GM18951 (cell line): ENCODE data around the gene YBX1.

ENCODE experiments used
- POLR2A ChIP-seq: IDR thresholded peaks from 4 replicates; pipeline ENCODE4 v1.6.1; 2011; ENCODE audit warnings: mild to moderate bottlenecking; ENCODE audit not compliant: insufficient read length, insufficient read depth; ENCODE audit errors: extremely low read depth
- in situ Hi-C: fragments of 300-500 bp; cut with MboI; formaldehyde crosslinking; loops from one replicate; pipeline ENCODE4 v1.12.0; 2022; ENCODE audit warnings: low sequenced_read_pairs, mixed read lengths, inconsistent platforms; ENCODE audit not compliant: unreplicated experiment

Gene YBX1

GRCh38 chr1:42752284-42752683 is 70.1 kb downstream of the YBX1 start:
- in situ Hi-C loops = no loop called here
- TF ChIP-seq POLR2A = no peak

DNA sequence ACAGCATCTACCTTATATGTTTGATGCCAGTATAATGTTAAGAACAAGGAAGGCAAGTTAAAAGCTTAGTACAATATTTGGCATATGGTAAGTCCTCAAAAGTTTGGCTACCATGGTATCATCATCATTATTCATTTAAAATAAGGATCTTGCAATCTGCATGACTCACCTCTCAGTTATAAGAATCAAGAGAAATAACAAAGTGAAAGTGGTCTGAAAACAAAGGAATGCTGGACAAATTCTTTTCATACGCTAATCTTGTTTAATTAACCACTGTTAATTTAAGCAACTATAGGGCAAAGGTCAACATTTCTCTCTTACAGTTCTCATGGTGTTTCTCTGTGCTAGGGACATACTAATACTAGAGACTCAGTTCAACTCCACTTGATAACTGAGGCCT is 70.9 kb downstream of the YBX1 start:
- no peak for TF ChIP-seq POLR2A
- in situ Hi-C loops = no loop called here
